ENCODE measurements around the gene TIFAB.

GRCh38 chr5:135442431-135443160 is 9.6 kb downstream of the TIFAB start:
- no peak for TF ChIP-seq SUZ12 (IDR thresholded peaks at IDR 0.05; ENCODE audit: extremely low read depth, insufficient read depth, insufficient read length)
- TF ChIP-seq YY1 (IDR thresholded peaks at IDR 0.05; ENCODE audit: insufficient read depth, insufficient read length) = no peak
